ENCODE measurements around the gene CCL22.
"Not testable (repeated sequence)": the region's sequence is repeated elsewhere in the genome, so short reads cannot be mapped to it uniquely, and the experiment has no call there.

CCL22 gene

DNA sequence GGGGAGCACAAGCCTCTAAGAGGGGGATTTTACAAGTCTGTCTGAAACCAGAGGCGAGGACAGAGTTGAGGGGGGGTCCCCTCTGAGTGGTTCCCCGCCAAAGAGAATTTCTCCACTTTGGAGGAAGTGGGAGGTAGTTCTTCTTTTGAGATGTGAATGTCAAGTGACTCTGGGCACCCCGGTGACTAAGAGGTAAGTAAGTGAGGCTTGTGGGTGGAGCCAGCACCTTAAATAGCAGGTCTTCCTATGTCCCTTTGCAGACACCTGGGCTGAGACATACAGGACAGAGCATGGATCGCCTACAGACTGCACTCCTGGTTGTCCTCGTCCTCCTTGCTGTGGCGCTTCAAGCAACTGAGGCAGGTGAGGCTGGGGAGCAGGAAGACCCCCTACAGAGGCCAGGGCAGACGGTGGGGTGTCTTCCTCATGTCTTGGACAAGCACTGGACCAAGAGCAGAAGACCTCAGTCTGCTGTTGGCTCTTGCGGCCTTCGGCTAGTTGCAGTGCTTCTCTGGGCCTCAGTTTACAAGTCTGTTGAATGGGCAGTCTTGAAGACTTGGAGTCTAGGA lies at the start of gene CCL22:
CCL22 (plus strand) TSS at position 257 of the 569 bp plus-strand sequence; CDS start at position 291, 34 bp downstream.
- no peak for DNase-seq (ENCODE audit: low read depth, low spot score)

- no peak for DNase-seq (ENCODE audit: low read depth, low spot score)
These were observed 47.8 kb upstream of the CCL22 start for GRCh38 chr16:57310801-57311200.

- DNase-seq (ENCODE audit: low read depth, low spot score), result no peak
These were observed 45.1 kb upstream of the CCL22 start for GRCh38 chr16:57313509-57313908.

- DNase-seq (ENCODE audit: low read depth, low spot score), result no peak
These were observed 44.3 kb upstream of the CCL22 start for GRCh38 chr16:57314161-57314785.

DNA sequence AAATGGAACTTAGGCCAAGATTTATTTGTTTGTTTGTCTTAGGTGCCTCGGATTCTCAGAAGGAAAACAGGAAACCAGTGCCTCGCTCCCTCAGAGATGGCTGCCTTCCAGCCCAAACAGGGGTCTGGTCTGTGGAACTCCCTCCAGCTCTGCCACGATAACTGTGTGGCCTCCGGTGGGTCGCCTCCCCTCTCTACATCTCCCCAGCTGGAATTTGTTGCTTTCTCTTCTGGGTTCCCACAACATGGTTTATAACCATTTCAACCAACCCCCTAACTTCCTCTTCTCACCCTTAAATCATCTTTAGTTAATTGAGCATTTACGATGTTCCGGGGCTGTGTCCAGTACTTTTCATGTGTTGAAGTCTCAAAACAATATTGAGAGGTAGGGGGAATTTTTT lies 43.2 kb upstream of the CCL22 start:
- DNase-seq (ENCODE audit: low read depth, low spot score), result no peak

GRCh38 chr16:57316390-57317017 lies 42.1 kb upstream of the CCL22 start:
- no peak for DNase-seq (ENCODE audit: low read depth, low spot score)

GRCh38 chr16:57318240-57318970 lies 40.2 kb upstream of the CCL22 start:
- no peak for DNase-seq (ENCODE audit: low read depth, low spot score)

DNA sequence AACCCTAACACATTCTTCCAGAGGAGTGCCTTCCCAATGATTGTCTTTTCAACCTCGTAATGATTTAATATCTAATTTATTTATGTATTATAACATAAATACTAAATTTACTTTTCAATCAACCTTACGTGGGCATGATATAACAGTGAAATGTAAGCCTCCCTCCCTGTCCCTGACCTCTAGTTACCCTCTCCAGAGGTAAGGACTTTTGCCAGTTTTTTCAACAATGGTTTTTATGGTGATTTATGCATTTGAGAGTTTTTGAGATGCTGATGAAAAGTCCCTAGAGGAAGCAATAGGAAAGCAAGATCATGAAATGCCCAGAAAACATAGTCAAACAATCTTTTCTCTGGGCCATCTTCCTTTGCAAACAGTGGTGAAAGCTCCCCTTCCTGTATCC lies 38.9 kb upstream of the CCL22 start:
- DNase-seq (ENCODE audit: low read depth, low spot score), result no peak

DNA sequence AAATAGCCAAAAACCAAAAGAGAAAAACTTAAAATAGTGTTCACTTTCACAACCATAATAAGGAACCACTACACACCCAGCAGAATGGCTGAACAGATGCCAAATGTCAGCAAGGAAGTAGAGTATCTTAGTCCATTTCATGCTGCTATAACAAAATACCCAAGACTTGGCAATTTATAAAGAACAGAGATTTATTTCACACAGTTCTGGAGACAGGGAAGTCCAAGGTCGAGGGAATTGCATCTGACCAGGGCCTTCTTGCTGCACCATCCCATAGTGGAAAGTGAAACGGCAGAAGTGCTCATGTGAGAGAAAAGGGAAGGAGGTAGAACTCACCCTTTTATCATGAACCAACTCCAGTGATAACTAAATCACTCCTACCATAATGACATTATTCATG lies 33.8 kb upstream of the CCL22 start:
- no peak for DNase-seq (ENCODE audit: low read depth, low spot score)

- no peak for DNase-seq (ENCODE audit: low read depth, low spot score)
These were observed 33.1 kb upstream of the CCL22 start for GRCh38 chr16:57325458-57325857.

GRCh38 chr16:57329718-57330327 lies 28.8 kb upstream of the CCL22 start:
- no peak for DNase-seq (ENCODE audit: low read depth, low spot score)

DNA sequence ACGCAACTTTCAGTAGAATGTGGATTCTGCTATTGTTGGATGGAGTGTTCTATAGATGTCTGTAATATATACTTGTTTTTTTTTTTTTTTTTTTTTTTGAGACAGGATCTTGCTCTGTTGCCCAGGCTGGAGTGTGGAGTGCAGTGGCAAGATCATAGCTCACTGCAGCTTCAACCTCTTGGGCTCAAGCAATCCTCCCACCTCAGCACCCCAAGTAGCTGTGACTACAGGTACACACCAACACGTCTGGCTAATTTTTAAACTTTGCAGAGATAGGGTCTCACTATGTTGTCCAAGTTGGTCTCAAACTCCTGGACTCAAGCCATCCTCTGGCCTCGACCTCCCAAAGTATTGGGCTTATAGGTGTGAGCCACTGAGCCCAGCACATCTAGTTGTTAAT lies 27.2 kb upstream of the CCL22 start:
- DNase-seq (ENCODE audit: low read depth, low spot score), result no peak

GRCh38 chr16:57333402-57333801 lies 25.2 kb upstream of the CCL22 start:
- DNase-seq (ENCODE audit: low read depth, low spot score), result no peak

GRCh38 chr16:57335366-57335765 lies 23.2 kb upstream of the CCL22 start:
- DNase-seq (ENCODE audit: low read depth, low spot score), result no peak

GRCh38 chr16:57341062-57341440 lies 17.5 kb upstream of the CCL22 start:
- DNase-seq (ENCODE audit: low read depth, low spot score), result no peak

DNA sequence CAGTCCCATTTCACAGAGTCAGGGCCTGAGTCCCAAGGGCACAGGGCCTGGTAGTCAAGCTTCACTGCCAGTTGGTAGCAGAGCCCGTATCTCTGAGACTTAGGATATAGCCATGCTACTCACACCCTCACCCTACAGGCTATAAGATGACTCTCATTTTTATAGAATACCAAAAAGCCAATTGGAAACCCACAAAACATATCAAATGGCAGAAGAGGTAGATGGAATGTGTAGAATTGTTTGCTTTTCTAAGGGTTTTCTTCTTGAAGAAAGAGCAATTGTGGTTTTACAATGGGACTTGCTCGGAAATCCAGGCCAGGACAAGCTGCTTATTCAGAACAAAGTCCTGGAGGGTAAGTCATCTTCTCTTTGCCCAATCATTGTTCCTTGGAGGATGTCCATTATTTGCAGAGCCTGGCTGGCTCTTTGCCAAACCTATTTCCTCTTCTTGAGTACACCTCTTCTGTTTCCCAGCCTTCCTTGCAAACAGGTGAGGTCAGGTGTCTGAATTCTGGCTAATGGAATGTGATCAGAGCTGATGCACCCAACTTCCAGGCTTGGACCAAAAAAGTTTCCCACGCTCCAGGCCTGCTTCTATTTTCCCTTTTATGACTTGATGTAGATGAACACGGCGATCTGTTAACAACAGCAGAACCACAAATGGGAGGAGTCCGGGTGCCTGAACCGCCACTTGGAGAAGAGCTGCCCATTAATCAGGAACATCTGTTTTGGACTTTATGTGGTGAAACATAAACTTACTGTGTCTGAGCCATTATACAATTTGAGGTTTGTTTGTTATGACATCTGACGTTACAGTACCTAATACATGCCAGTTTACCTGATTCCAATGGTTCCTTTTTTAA lies 16.9 kb upstream of the CCL22 start:
- DNase-seq (ENCODE audit: low read depth, low spot score), result no peak

GRCh38 chr16:57342606-57343005 lies 16.0 kb upstream of the CCL22 start:
- DNase-seq (ENCODE audit: low read depth, low spot score), result not testable (repeated sequence)

GRCh38 chr16:57343221-57343620 lies 15.4 kb upstream of the CCL22 start:
- no peak for DNase-seq (ENCODE audit: low read depth, low spot score)

DNA sequence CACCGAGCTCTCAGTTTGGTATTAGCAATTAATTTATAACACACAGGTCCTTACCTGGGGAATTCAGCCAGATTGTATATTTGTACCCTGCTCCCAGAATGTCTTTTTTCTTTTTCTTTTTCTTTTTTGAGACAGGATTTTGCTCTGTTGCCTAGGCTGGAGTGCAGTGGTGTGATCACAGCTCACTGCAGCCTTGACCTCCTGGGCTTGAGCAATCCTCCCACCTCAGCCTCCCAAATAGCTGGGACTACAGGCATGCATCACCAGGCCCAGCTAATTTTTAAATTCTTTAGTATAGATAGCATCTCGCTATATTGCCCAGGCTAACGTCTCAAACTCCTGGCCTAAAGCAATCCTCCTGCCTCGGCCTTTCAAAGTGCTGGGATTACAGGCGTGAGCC lies 14.5 kb upstream of the CCL22 start:
- DNase-seq (ENCODE audit: low read depth, low spot score), result not testable (repeated sequence)

GRCh38 chr16:57345021-57345420 lies 13.6 kb upstream of the CCL22 start:
- no peak for DNase-seq (ENCODE audit: low read depth, low spot score)

GRCh38 chr16:57345666-57346204 lies 12.8 kb upstream of the CCL22 start:
- no peak for DNase-seq (ENCODE audit: low read depth, low spot score)
